Activated T-helper 2 cell treated with anti-CD3 and anti-CD28 coated beads, Interferon-gamma antibody, Interleukin-2, Interleukin-4, amounts not matched to agents 10 μg/mL and 5 μg/mL and 100 μg/mL, durations not matched to agents 14 hours and 24 hours and 36 hours (primary cell): ENCODE data around the gene HOXB2. TPM values are rescaled to one million over a fixed set of nuclear protein-coding genes. Genes with fewer than 3 reads are reported as not detected.

Experiments
- DNase-seq: peaks from one replicate; pipeline ENCODE4 v3.0.0; 2021; ENCODE audit warnings: low spot score
- H3K27ac Mint-ChIP-seq: one replicate; pipeline ENCODE4 v1.8.0; 2021; ENCODE audit warnings: mixed read lengths
- H3K27me3 Mint-ChIP-seq: one replicate; pipeline ENCODE4 v1.8.0; 2021; ENCODE audit warnings: low read depth, mixed read lengths
- H3K36me3 Mint-ChIP-seq: one replicate; pipeline ENCODE4 v1.8.0; 2021; ENCODE audit warnings: low read depth, mixed read lengths
- H3K4me1 Mint-ChIP-seq: one replicate; pipeline ENCODE4 v1.8.0; 2021; ENCODE audit warnings: low read depth, mixed read lengths
- H3K4me3 Mint-ChIP-seq: one replicate; pipeline ENCODE4 v1.8.0; 2021; ENCODE audit warnings: low read depth, mild to moderate bottlenecking, moderate library complexity, mixed read lengths
- H3K9me3 Mint-ChIP-seq: one replicate; pipeline ENCODE4 v1.8.0; 2021; ENCODE audit warnings: mixed read lengths
- intact Hi-C: fragments of 100-400 bp; cut with micrococcal nuclease; formaldehyde crosslinking; loops from one replicate; pipeline ENCODE4 v1.15.1; 2023
- total RNA-seq: library from RNA; stranded (reverse); gene quantifications from 2 replicates; pipeline ENCODE4 v1.2.3, GENCODE V29; 2022

Gene HOXB2
- total RNA-seq, 1 donor from 2014 or later, result 22.2 TPM

- no peak overlapping the region for H3K4me3 Mint-ChIP-seq
- intact Hi-C loops, result no loop called here
- DNase-seq, result no peak
- no peaks in the 10 kb centered on the region for H3K4me1 Mint-ChIP-seq
- H3K36me3 Mint-ChIP-seq, result no peaks in the 10 kb centered on the region
- peaks cover 26% of the 10 kb centered on the region for H3K27me3 Mint-ChIP-seq
- no peaks in the 10 kb centered on the region for H3K9me3 Mint-ChIP-seq
- H3K27ac Mint-ChIP-seq, result no peak overlapping the region
Observed at GRCh38 chr17:48532261-48532660, 12.6 kb downstream of the HOXB2 start.

GRCh38 chr17:48530887-48531272 is 14.0 kb downstream of the HOXB2 start, which contains the start of gene HOXB1:
Gene HOXB1 (minus strand): TSS chr17:48531011. CDS start chr17:48530904, 107 bp downstream.
- H3K36me3 Mint-ChIP-seq, result no peaks in the 10 kb centered on the region
- intact Hi-C loops, result no loop called here
- peaks cover 5% of the 10 kb centered on the region for H3K4me1 Mint-ChIP-seq

GRCh38 chr17:48530208-48530886 is 14.6 kb downstream of the HOXB2 start:
- H3K4me3 Mint-ChIP-seq, result no peak overlapping the region

More at GRCh38 chr17:48530887-48531272, 14.0 kb downstream of the HOXB2 start, which contains the start of gene HOXB1:
- no peaks in the 10 kb centered on the region for H3K9me3 Mint-ChIP-seq
- H3K27ac Mint-ChIP-seq, result no peak within 1 kb of the TSS
- peaks cover 33% of the 10 kb centered on the region for H3K27me3 Mint-ChIP-seq
- DNase-seq, result no peak
- H3K4me3 Mint-ChIP-seq, result no peak within 1 kb of the TSS

DNA sequence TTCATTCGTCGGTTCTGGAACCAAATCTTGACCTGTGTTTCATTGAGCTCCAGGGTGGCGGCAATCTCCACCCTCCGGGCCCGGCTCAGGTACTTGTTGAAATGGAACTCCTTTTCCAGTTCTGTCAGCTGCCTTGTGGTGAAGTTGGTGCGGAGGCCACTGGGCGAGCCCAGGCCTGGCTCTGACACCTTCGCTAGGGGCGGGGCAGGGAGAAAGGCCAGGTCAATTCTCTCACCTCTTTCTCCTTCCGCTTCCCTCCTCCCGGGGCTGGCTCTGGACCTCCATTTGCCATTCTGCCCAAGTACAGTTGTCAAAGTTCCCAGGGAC is 15.3 kb downstream of the HOXB2 start:
- Mint-ChIP-seq H3K36me3 (no peaks in the 10 kb centered on the region), H3K9me3 (no peaks in the 10 kb centered on the region), H3K27me3 (peaks cover 44% of the 10 kb centered on the region), H3K4me1 (peaks cover 5% of the 10 kb centered on the region), H3K27ac (no peak overlapping the region), H3K4me3 (no peak overlapping the region)
- intact Hi-C loops, result no loop called here
- DNase-seq, result no peak

More at GRCh38 chr17:48530208-48530886, 14.6 kb downstream of the HOXB2 start:
- no peak overlapping the region for H3K27ac Mint-ChIP-seq
- H3K36me3 Mint-ChIP-seq, result no peaks in the 10 kb centered on the region
- no peaks in the 10 kb centered on the region for H3K9me3 Mint-ChIP-seq
- intact Hi-C loops, result no loop called here
- peaks cover 5% of the 10 kb centered on the region for H3K4me1 Mint-ChIP-seq
- peaks cover 39% of the 10 kb centered on the region for H3K27me3 Mint-ChIP-seq
- no peak for DNase-seq

DNA sequence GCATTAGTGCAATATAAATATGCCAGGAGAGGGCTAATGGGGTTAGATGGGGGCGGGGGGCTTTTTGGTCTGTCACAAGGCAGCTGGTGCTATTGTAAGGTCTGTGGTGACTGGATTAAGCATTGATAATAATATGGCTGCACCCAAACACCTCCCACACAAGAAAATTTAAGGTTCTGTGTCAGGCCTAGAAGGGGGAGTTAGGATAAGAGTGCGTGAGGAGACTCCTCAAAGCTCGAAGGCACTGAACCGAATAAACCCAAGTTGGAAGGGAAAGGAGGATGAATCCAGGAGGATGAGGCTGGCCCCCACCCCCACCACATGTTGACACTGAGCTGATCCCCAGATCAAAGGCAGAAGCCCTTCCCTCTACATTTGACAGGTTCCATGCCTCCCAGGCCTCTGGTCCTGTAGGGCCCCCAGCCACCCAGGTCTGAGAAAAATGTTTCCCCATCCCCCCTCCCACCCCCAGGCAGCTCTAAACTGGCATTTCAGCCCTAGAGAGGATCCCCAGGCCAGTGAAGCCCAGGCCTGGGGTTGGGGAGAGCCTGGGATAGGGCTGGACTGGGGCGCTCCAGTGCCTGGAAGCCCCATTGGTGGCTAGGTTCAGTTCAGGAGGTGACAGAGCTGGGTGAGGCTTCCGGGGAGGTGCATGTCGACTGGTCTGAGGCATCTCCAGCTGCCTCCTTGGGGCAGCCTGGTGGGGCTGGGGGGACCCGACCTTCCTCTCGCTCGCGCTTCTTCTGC is 15.8 kb downstream of the HOXB2 start:
- intact Hi-C loops, result no loop called here
- no peak overlapping the region for H3K27ac Mint-ChIP-seq
- no peak overlapping the region for H3K4me3 Mint-ChIP-seq
- H3K36me3 Mint-ChIP-seq, result no peaks in the 10 kb centered on the region
- H3K4me1 Mint-ChIP-seq, result peaks cover 5% of the 10 kb centered on the region
- peaks cover 50% of the 10 kb centered on the region for H3K27me3 Mint-ChIP-seq
- H3K9me3 Mint-ChIP-seq, result no peaks in the 10 kb centered on the region
- DNase-seq, result no peak

DNA sequence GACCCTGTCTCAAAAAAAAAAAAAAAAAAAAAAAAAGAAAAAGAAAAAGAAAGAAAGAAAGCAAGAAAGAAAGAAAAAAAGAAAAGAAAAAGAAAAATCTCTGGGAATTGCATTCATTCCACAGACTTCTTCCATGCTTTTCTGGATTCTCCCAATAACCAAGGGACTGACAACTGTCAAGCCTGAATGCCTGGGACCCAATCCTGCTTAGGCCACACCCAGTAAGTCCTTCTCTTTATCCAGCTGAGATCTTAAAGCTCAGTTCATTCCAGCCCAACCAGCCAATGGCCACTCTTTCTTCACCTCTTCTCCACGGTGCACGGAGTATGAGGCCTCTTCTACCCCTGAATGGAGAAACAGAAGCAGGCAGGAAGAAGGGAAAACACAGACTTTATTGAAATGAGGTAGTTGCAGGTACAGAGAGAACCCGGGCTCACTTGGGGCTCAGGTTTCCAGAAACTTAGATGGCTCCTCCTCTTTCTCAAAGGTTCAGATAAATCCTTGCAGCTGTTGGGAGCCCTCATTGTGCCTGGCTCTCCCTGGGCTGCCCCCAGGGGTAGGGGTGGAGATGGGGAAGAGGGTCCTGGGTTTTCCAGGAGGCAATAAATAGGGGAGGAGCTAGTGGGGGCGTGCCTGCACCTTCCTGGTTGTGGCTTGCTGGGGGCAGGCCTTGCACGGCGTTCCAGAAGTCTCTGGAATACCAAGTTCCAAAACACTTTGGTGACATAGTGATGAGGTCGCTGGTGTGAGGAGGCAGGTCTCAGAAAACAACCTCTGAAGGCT is 16.6 kb downstream of the HOXB2 start:
- Mint-ChIP-seq H3K4me1 (peaks cover 5% of the 10 kb centered on the region), H3K36me3 (no peaks in the 10 kb centered on the region), H3K27me3 (peaks cover 52% of the 10 kb centered on the region), H3K9me3 (no peaks in the 10 kb centered on the region), H3K27ac (no peak overlapping the region), H3K4me3 (no peak overlapping the region)
- DNase-seq, result no peak
- intact Hi-C loops, result no loop called here

- Mint-ChIP-seq H3K4me1 (peaks cover 5% of the 10 kb centered on the region), H3K4me3 (no peak overlapping the region), H3K9me3 (no peaks in the 10 kb centered on the region), H3K27ac (no peak overlapping the region), H3K36me3 (no peaks in the 10 kb centered on the region), H3K27me3 (peaks cover 57% of the 10 kb centered on the region)
- intact Hi-C loops, result no loop called here
- DNase-seq, result no peak
Observed at GRCh38 chr17:48527547-48527932, 17.4 kb downstream of the HOXB2 start.

GRCh38 chr17:48526608-48527546 is 18.0 kb downstream of the HOXB2 start:
- no peaks in the 10 kb centered on the region for H3K9me3 Mint-ChIP-seq
- no peak for DNase-seq
- H3K27ac Mint-ChIP-seq, result no peak overlapping the region
- no peak overlapping the region for H3K4me3 Mint-ChIP-seq
- H3K4me1 Mint-ChIP-seq, result peaks cover 5% of the 10 kb centered on the region
- peaks cover 59% of the 10 kb centered on the region for H3K27me3 Mint-ChIP-seq
- intact Hi-C loops, result no loop called here
- H3K36me3 Mint-ChIP-seq, result no peaks in the 10 kb centered on the region

DNA sequence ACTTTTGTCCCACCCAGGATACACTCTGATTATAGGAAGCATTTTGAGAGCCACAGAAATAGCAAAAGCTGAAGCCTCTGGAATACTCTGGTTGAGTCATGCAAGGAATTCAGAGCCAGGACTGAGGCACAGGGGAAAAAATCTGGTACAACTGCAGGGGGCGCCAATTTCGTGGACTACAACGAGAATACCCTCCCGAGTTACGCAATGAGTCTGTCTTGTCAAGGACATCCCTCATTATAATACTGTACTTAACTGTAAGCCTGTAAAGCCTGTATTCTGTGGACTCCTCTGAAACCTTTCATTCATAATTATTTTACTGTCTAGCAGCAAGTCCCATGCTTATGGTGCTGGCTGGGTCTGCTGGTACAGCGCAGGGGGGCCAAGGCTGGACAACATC is 21.9 kb downstream of the HOXB2 start:
- no peaks in the 10 kb centered on the region for H3K9me3 Mint-ChIP-seq
- no peaks in the 10 kb centered on the region for H3K36me3 Mint-ChIP-seq
- intact Hi-C loops, result no loop called here
- no peak overlapping the region for H3K4me3 Mint-ChIP-seq
- no peak overlapping the region for H3K27ac Mint-ChIP-seq
- H3K27me3 Mint-ChIP-seq, result peaks cover 60% of the 10 kb centered on the region
- no peak for DNase-seq
- H3K4me1 Mint-ChIP-seq, result peaks cover 9% of the 10 kb centered on the region

DNA sequence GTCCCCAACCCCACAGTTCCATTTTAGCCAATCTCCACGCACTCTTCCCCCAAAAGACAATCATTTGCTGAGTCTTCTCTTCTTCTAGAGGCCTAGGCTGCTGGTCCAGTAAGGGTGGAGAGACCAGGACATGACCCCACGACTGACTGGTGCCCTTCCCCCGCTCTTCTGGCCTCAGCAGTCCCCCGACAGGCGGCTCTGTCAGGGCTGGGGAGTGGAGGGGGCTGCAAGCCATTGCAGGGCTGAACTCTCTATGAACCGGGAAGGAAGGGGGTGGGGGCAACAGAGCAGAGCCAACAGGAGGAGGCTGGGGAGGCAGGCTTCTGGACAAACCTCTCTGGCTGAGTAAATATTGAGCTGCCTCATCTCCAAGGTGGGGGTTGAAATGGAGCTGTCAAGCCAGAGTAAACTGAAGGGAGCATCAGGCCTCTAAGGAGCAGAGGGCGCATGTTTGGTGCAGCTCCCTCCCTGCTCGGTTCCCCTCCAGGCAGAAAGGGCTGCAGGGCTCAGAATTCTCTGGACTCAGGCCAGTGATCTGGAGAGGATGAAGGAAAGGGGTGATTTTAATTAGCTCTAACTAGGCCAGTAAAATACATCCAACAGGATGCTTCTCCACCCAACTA is 22.8 kb downstream of the HOXB2 start:
- Mint-ChIP-seq H3K27ac (no peak overlapping the region), H3K9me3 (no peaks in the 10 kb centered on the region), H3K4me1 (peaks cover 11% of the 10 kb centered on the region), H3K27me3 (peaks cover 64% of the 10 kb centered on the region), H3K36me3 (no peaks in the 10 kb centered on the region), H3K4me3 (no peak overlapping the region)
- intact Hi-C loops, result no loop called here
- no peak for DNase-seq

GRCh38 chr17:48520631-48521079 is 24.3 kb downstream of the HOXB2 start:
- Mint-ChIP-seq H3K27me3 (peaks cover 61% of the 10 kb centered on the region), H3K4me3 (no peak overlapping the region), H3K36me3 (no peaks in the 10 kb centered on the region), H3K9me3 (no peaks in the 10 kb centered on the region), H3K27ac (no peak overlapping the region), H3K4me1 (peaks cover 6% of the 10 kb centered on the region)
- intact Hi-C loops, result no loop called here
- no peak for DNase-seq

GRCh38 chr17:48519427-48519826 is 25.5 kb downstream of the HOXB2 start:
- no peak overlapping the region for H3K4me3 Mint-ChIP-seq
- H3K27me3 Mint-ChIP-seq, result peaks cover 61% of the 10 kb centered on the region

More at GRCh38 chr17:48519427-48519826, 25.5 kb downstream of the HOXB2 start:
- Mint-ChIP-seq H3K36me3 (no peaks in the 10 kb centered on the region), H3K4me1 (peaks cover 8% of the 10 kb centered on the region), H3K9me3 (no peaks in the 10 kb centered on the region), H3K27ac (no peak overlapping the region)
- no peak for DNase-seq
- intact Hi-C loops, result no loop called here
